Gastroesophageal sphincter (tissue), 4 donors: ENCODE measurements around the gene SIGLEC8. TPM values are rescaled to one million over a fixed set of nuclear protein-coding genes. Genes with fewer than 3 reads are reported as not detected.

Source experiments
- ATAC-seq: fragments of 150-250 bp; one replicate; pipeline ENCODE4 v1.9.1; 2016; ENCODE audit warnings: mild to moderate bottlenecking, moderate library complexity
- H3K27ac ChIP-seq, 4 donors: fragments of 200-600 bp; sonication (generic) in 3 of 4; 1 replicate in 3 of 4; 2 replicates in 1 of 4; pipeline ENCODE4 v1.5.1; 2016 to 2019
- H3K27me3 ChIP-seq: fragments of 200-600 bp; sonication (generic); one replicate; pipeline ENCODE4 v1.5.1; 2019
- H3K36me3 ChIP-seq, 2 donors: fragments of 200-600 bp; sonication (generic); one replicate each; pipeline ENCODE4 v1.5.1; 2019; ENCODE audit warnings: control low read depth in 1 of 2
- H3K4me1 ChIP-seq, 3 donors: fragments of 200-600 bp; sonication (generic); 1 replicate in 2 of 3; 2 replicates in 1 of 3; pipeline ENCODE4 v1.5.1; 2016 to 2019; ENCODE audit warnings: control low read depth in 2 of 3
- H3K4me3 ChIP-seq, 2 donors: fragments of 200-600 bp; sonication (generic); one replicate each; pipeline ENCODE4 v1.5.1; 2019; ENCODE audit warnings: mild to moderate bottlenecking in 1 of 2, moderate library complexity in 1 of 2
- H3K9me3 ChIP-seq, 3 donors: fragments of 200-600 bp; sonication (generic); one replicate each; pipeline ENCODE4 v1.5.1; 2017 to 2019; ENCODE audit warnings: control low read depth in 2 of 3
- EP300 ChIP-seq: sonication (generic); formaldehyde crosslinking; IDR thresholded peaks from one replicate; pipeline ENCODE4 v1.6.1; 2017; ENCODE audit warnings: antibody characterized with exemption, mild to moderate bottlenecking
- POLR2A ChIP-seq, 2 donors: fragments of 450-650 bp; IDR thresholded peaks; one replicate each; pipeline ENCODE4 v1.6.1; 2017; ENCODE audit warnings: antibody characterized with exemption in 2 of 2, mild to moderate bottlenecking in 2 of 2, moderate library complexity in 1 of 2
- POLR2AphosphoS5 ChIP-seq: sonication (generic); formaldehyde crosslinking; IDR thresholded peaks from one replicate; pipeline ENCODE4 v1.6.1; 2017; ENCODE audit warnings: antibody characterized with exemption
- WGBS, 2 donors: methylation state at CpG; one replicate each; pipeline ENCODE4 v1.1.5; 2018; ENCODE audit warnings: low coverage in 1 of 2; 5-methylcytosine and 5-hydroxymethylcytosine counted together
- total RNA-seq, 4 donors: library from RNA; depleted of rRNA; stranded (reverse); fragments of >200 nt; gene quantifications; one replicate each; pipeline ENCODE4 v1.1.0, GENCODE V29; 2016
- TF ChIP-seq, protein P1 (sequence below), 4 experiments: fragments of 200-600 bp in 2 of 4; fragments of 450-650 bp in 2 of 4; sonication (generic) in 1 of 4; IDR thresholded peaks; one replicate each; pipeline ENCODE4 v1.5.1; 2017 to 2019; ENCODE audit warnings: antibody characterized with exemption in 4 of 4, mild to moderate bottlenecking in 2 of 4, moderate library complexity in 2 of 4

The SIGLEC8 gene
- total RNA-seq, 4 donors from 2014 or later: 0.25 to 1.4 (median 0.54) TPM; not detected in 1

DNA sequence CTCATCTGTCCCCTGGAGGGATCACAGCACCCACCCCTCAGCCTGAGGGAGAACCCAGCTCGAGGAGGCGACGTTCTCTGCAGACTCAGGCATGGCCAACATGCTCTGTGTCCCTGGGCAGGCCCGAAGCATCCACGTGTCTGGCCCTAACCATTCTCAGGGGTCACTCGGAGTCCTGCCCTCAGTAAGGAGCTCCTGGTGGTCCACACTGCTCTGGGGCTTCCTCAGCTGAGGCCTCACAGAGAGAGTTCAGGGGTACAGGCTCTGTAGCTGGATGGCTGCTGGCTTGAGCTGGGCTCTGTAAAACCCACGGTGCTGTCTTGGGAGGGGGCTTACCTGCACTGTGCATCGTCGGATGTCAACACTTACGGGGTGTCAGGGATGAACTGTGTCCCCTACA lies 4.4 kb upstream of the SIGLEC8 start:
- WGBS, 2 donors: no CpG with 5 or more reads among the region's 10 CpGs
- no peaks in the 10 kb centered on the region for H3K36me3 ChIP-seq
- no peak overlapping the region for H3K27ac ChIP-seq
- no peak for TF ChIP-seq POLR2AphosphoS5
- TF ChIP-seq POLR2A (IDR thresholded peaks at IDR 0.05): no peak
- TF ChIP-seq EP300: no peak
- TF ChIP-seq, protein P1, sequence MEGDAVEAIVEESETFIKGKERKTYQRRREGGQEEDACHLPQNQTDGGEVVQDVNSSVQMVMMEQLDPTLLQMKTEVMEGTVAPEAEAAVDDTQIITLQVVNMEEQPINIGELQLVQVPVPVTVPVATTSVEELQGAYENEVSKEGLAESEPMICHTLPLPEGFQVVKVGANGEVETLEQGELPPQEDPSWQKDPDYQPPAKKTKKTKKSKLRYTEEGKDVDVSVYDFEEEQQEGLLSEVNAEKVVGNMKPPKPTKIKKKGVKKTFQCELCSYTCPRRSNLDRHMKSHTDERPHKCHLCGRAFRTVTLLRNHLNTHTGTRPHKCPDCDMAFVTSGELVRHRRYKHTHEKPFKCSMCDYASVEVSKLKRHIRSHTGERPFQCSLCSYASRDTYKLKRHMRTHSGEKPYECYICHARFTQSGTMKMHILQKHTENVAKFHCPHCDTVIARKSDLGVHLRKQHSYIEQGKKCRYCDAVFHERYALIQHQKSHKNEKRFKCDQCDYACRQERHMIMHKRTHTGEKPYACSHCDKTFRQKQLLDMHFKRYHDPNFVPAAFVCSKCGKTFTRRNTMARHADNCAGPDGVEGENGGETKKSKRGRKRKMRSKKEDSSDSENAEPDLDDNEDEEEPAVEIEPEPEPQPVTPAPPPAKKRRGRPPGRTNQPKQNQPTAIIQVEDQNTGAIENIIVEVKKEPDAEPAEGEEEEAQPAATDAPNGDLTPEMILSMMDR (IDR thresholded peaks at IDR 0.05): no peak
- peaks cover 72% of the 10 kb centered on the region for H3K27me3 ChIP-seq
- no peaks in the 10 kb centered on the region for H3K4me1 ChIP-seq
- no peak overlapping the region for H3K4me3 ChIP-seq
- ATAC-seq: no peak
- no peaks in the 10 kb centered on the region for H3K9me3 ChIP-seq

DNA sequence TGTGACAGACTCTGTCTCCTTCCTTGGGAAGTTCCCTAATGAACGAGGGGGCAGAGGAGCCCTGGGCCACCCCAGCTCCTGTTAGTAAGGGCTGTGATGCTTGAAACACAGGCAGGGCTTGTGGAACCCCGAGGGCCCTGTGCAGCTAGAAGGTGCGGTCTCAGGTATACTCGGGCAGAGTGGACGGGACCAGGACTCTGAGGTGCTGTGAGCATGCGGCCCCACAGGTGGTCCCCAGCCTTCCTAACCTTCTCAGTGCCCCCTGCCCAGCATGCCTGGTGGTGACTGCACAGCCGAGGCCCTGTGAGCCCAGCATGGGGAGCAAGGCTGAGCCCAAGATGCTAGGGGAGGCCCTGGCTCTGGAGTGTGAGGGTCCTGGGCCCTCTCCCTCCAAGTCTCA lies 4.0 kb upstream of the SIGLEC8 start:
- no peak for ATAC-seq
- 80% methylated on average over 1 of the region's 7 CpGs; no CpG with 5 or more reads in 1 of the 2 donors for WGBS, 2 donors

DNA sequence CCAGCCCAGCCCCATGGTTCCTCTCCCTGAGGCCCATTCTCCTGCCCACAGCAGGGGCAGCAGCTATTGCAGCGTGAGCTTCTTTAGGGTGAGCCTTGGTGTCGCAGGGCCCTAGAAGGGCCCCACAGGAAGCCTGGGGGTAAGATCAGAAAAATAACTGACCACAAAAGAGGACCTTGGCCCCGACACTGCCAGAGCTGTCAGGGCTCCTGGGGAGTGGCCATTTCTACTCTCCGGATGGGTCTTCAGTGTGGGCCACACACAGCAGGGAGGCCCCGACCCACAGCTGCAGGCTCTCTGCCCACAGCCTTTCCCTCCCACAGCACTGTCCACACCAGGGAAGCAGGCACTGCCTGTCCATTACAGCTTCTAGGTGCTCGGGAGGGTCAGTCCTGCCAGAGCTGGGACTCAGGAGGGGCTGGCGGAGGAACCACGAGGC lies 3.5 kb upstream of the SIGLEC8 start:
- peaks cover 81% of the 10 kb centered on the region for H3K27me3 ChIP-seq
- ATAC-seq: peak; percentile 39
- no CpG with 5 or more reads among the region's 8 CpGs for WGBS, 2 donors

More for the DNA sequence above, 4.0 kb upstream of the SIGLEC8 start:
- Histone ChIP-seq H3K4me3 (no peak overlapping the region), H3K36me3 (no peaks in the 10 kb centered on the region), H3K9me3 (no peaks in the 10 kb centered on the region), H3K4me1 (no peaks in the 10 kb centered on the region), H3K27me3 (peaks cover 76% of the 10 kb centered on the region), H3K27ac (no peak overlapping the region)
- TF ChIP-seq, protein P1 (IDR thresholded peaks at IDR 0.05): no peak
- TF ChIP-seq EP300 (no peak), POLR2A (IDR thresholded peaks at IDR 0.05) (no peak), POLR2AphosphoS5 (no peak)

DNA sequence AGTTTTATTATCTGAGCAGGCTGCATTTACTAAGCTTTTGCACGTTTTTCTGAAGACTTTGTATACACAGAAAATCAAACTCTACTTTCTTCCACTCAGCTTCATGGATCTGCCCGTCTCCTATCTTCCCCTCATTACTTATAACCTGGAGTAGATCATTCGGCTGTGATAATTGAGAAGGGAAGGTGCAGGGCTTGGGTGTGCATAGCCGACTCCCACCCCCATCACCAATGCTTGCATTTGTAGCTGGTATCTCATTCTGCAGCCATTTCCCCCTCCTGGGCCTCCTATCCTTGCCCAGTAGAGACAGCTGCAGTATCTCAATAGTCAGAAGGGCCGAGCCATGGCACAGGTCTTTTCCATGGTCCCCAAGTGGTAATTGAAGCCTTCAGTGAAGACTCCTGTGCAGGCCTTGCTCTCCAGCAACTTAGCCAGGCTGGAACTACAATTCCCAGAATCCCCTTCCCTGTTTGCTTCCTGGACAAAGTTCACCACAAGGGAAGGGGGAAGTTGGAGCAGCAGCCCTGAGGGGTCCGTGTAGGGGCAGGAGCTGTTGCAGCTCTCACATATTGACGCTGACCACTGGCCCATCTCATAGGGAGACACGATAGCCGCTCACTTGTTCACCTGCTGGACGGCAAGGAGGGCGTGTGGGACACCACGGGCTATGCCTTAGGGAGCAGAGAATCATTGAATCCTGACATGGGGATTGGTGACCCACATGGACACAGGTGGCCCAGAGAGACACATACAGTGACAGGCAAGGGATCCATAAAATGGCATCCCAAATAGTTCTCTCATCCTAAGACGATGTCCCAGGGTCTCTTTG lies 2.1 kb upstream of the SIGLEC8 start:
- H3K4me1 ChIP-seq: no peaks in the 10 kb centered on the region
- H3K36me3 ChIP-seq: no peaks in the 10 kb centered on the region
- no peak overlapping the region for H3K27ac ChIP-seq
- H3K4me3 ChIP-seq: peak overlapping the region in 1 of 2 donors; percentile 12
- no peak for ATAC-seq
- H3K9me3 ChIP-seq: no peaks in the 10 kb centered on the region
- TF ChIP-seq EP300: no peak
- TF ChIP-seq POLR2AphosphoS5: no peak
- TF ChIP-seq POLR2A (IDR thresholded peaks at IDR 0.05): no peak
- TF ChIP-seq, protein P1 (IDR thresholded peaks at IDR 0.05): no peak
- 47 to 77% methylated on average over 4 to 5 of the region's 13 CpGs for WGBS, 2 donors
- H3K27me3 ChIP-seq: peaks cover 79% of the 10 kb centered on the region

More for the DNA sequence above, 3.5 kb upstream of the SIGLEC8 start:
- no peaks in the 10 kb centered on the region for H3K9me3 ChIP-seq
- no peak overlapping the region for H3K27ac ChIP-seq
- no peaks in the 10 kb centered on the region for H3K4me1 ChIP-seq
- no peaks in the 10 kb centered on the region for H3K36me3 ChIP-seq
- H3K4me3 ChIP-seq: no peak overlapping the region
- no peak for TF ChIP-seq EP300
- TF ChIP-seq, protein P1 (IDR thresholded peaks at IDR 0.05): no peak
- no peak for TF ChIP-seq POLR2A (IDR thresholded peaks at IDR 0.05)
- no peak for TF ChIP-seq POLR2AphosphoS5
